Measurements from ENCODE around the gene GPAT2.
"Not testable (repeated sequence)": the region's sequence is repeated elsewhere in the genome, so short reads cannot be mapped to it uniquely, and the experiment has no call there.

Gene GPAT2

GRCh38 chr2:96064047-96064675, 29.4 kb upstream of the GPAT2 start:
- H3K9me3 ChIP-seq (ENCODE audit: control insufficient read depth in 2 of 2, low read length in 2 of 2); H3K4me3 ChIP-seq (ENCODE audit: low read length in 2 of 2); H3K36me3 ChIP-seq (ENCODE audit: control insufficient read depth in 2 of 2, insufficient read depth in 2 of 2, low read length in 2 of 2); H3K9ac ChIP-seq (ENCODE audit: low read length in 2 of 2); H3K27ac ChIP-seq (ENCODE audit: low read length); H3K27me3 ChIP-seq (ENCODE audit: control insufficient read depth in 1 of 2, insufficient read depth in 2 of 2, low read length in 2 of 2); H3K4me1 ChIP-seq (ENCODE audit: control insufficient read depth, insufficient read depth, low read length): not testable (repeated sequence)

DNA sequence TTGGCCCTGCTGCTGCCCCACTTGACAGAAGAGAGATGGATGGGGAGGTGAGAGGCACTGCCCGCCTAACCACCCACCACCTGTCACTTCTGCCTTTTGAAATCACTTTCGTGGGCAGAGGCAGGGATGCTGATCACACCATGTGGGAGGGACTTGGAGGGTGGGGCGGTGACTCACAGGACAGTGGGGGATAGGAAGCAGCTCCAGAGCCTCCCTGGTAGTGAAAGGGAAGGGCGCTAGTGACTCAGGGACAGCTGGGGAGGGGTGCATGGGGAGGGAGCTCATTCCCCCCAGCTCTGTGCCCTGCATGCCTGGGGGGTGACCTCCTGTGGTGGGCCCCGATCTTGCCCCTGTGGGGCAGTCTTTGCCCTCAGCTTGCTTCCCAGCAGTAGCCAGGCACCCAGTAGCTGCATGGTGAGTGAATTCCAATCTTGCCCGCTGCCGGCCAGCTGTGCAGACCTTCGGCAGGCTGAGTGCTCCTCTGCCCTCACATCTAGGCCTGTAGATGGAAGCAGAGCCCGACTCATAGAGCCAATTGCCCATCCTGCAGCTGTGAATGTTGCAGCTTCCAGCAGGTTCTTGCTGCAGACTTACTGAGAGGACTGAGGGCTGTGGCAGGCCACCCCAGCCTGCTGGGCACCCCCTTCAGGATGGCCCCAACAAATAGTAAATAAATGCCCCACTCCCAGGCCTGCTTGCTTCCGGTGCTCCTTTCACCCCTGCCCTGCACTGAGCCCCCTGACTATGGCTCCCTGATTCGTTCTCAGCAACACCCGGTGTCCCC, 28.6 kb upstream of the GPAT2 start:
- not testable (repeated sequence) for H3K9ac ChIP-seq (ENCODE audit: low read length in 2 of 2)

DNA sequence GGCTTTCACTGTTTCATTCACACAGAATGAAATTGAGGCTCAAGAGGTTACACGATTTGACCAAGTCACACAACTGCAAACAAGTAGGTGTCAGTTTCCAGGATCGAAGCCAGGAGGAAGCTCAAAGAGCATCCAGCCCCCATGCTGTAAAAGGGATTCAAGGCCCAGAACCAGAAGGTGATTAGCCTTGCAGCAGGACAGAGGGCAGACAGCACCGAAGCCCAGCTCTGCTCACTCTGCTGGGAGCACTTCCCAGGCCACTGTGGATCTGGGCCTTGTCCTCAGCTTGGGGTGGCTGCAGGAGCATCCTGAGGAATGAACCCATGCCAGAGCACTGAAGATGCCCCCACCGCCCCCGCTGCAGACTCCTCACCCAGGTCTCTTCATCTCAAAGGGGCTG, 27.8 kb upstream of the GPAT2 start:
- not testable (repeated sequence) for H3K9ac ChIP-seq (ENCODE audit: low read length in 2 of 2); H3K9me3 ChIP-seq (ENCODE audit: control insufficient read depth in 2 of 2, low read length in 2 of 2); H3K4me1 ChIP-seq (ENCODE audit: control insufficient read depth, insufficient read depth, low read length); H3K27me3 ChIP-seq (ENCODE audit: control insufficient read depth in 1 of 2, insufficient read depth in 2 of 2, low read length in 2 of 2); H3K36me3 ChIP-seq (ENCODE audit: control insufficient read depth in 2 of 2, insufficient read depth in 2 of 2, low read length in 2 of 2); H3K27ac ChIP-seq (ENCODE audit: low read length); H3K4me3 ChIP-seq (ENCODE audit: low read length in 2 of 2)

More for the DNA sequence above, 28.6 kb upstream of the GPAT2 start:
- H3K9me3 ChIP-seq (ENCODE audit: control insufficient read depth in 2 of 2, low read length in 2 of 2); H3K27ac ChIP-seq (ENCODE audit: low read length); H3K36me3 ChIP-seq (ENCODE audit: control insufficient read depth in 2 of 2, insufficient read depth in 2 of 2, low read length in 2 of 2); H3K4me1 ChIP-seq (ENCODE audit: control insufficient read depth, insufficient read depth, low read length); H3K27me3 ChIP-seq (ENCODE audit: control insufficient read depth in 1 of 2, insufficient read depth in 2 of 2, low read length in 2 of 2); H3K4me3 ChIP-seq (ENCODE audit: low read length in 2 of 2): not testable (repeated sequence)

DNA sequence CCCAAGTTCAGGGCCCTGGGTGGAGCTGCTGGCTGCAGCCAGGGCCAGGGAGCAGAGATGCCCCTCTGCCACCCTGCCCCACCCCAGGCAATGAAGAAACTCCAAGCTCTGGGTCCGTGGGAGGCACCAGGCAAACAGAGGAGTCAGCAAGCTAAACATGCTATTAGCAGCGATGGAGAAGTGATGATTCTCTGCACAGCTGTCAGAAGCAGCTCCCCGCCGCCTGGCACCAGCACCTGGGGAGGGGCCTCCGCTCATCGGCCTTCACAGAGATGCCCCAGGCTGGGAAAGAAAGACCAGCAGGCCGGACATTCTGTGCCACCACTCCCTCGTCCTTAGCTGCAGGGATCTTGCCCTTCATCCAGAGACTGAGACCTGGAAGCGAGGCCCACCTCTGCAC, 27.2 kb upstream of the GPAT2 start:
- H3K4me1 ChIP-seq (ENCODE audit: control insufficient read depth, insufficient read depth, low read length); H3K36me3 ChIP-seq (ENCODE audit: control insufficient read depth in 2 of 2, insufficient read depth in 2 of 2, low read length in 2 of 2); H3K9me3 ChIP-seq (ENCODE audit: control insufficient read depth in 2 of 2, low read length in 2 of 2); H3K27ac ChIP-seq (ENCODE audit: low read length); H3K27me3 ChIP-seq (ENCODE audit: control insufficient read depth in 1 of 2, insufficient read depth in 2 of 2, low read length in 2 of 2); H3K4me3 ChIP-seq (ENCODE audit: low read length in 2 of 2); H3K9ac ChIP-seq (ENCODE audit: low read length in 2 of 2): not testable (repeated sequence)

- H3K9ac ChIP-seq (ENCODE audit: low read length in 2 of 2); H3K27ac ChIP-seq (ENCODE audit: low read length); H3K4me1 ChIP-seq (ENCODE audit: control insufficient read depth, insufficient read depth, low read length): not testable (repeated sequence)
Measured at GRCh38 chr2:96061197-96061817, 26.6 kb upstream of the GPAT2 start.

DNA sequence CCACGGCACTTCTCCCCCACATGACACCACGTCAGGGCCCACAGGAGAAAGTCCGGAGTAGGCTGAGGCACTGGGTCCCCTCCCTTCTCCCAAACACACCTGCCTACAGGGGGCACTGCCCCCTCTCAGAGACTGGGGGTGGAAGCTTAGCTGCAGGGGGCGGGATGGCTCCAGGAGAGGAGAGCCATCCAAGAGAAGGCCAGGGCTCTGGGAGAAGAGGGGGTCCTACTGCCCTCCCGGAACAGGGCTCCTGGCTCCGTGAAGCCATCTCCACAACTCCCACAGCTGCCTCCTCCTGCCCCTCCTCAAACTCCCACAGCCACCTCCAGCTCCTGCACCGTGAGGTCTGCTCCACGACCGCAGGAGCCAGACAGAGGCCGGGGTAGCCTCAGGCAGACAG, 25.6 kb upstream of the GPAT2 start:
- H3K27ac ChIP-seq (ENCODE audit: low read length); H3K9me3 ChIP-seq (ENCODE audit: control insufficient read depth in 2 of 2, low read length in 2 of 2); H3K27me3 ChIP-seq (ENCODE audit: control insufficient read depth in 1 of 2, insufficient read depth in 2 of 2, low read length in 2 of 2); H3K4me1 ChIP-seq (ENCODE audit: control insufficient read depth, insufficient read depth, low read length); H3K9ac ChIP-seq (ENCODE audit: low read length in 2 of 2); H3K4me3 ChIP-seq (ENCODE audit: low read length in 2 of 2); H3K36me3 ChIP-seq (ENCODE audit: control insufficient read depth in 2 of 2, insufficient read depth in 2 of 2, low read length in 2 of 2): not testable (repeated sequence)

More at GRCh38 chr2:96061197-96061817, 26.6 kb upstream of the GPAT2 start:
- H3K9me3 ChIP-seq (ENCODE audit: control insufficient read depth in 2 of 2, low read length in 2 of 2); H3K4me3 ChIP-seq (ENCODE audit: low read length in 2 of 2); H3K27me3 ChIP-seq (ENCODE audit: control insufficient read depth in 1 of 2, insufficient read depth in 2 of 2, low read length in 2 of 2); H3K36me3 ChIP-seq (ENCODE audit: control insufficient read depth in 2 of 2, insufficient read depth in 2 of 2, low read length in 2 of 2): not testable (repeated sequence)

- not testable (repeated sequence) for H3K4me1 ChIP-seq (ENCODE audit: control insufficient read depth, insufficient read depth, low read length); H3K27ac ChIP-seq (ENCODE audit: low read length); H3K9me3 ChIP-seq (ENCODE audit: control insufficient read depth in 2 of 2, low read length in 2 of 2); H3K27me3 ChIP-seq (ENCODE audit: control insufficient read depth in 1 of 2, insufficient read depth in 2 of 2, low read length in 2 of 2); H3K4me3 ChIP-seq (ENCODE audit: low read length in 2 of 2); H3K9ac ChIP-seq (ENCODE audit: low read length in 2 of 2); H3K36me3 ChIP-seq (ENCODE audit: control insufficient read depth in 2 of 2, insufficient read depth in 2 of 2, low read length in 2 of 2)
Measured at GRCh38 chr2:96059443-96059842, 24.7 kb upstream of the GPAT2 start.

DNA sequence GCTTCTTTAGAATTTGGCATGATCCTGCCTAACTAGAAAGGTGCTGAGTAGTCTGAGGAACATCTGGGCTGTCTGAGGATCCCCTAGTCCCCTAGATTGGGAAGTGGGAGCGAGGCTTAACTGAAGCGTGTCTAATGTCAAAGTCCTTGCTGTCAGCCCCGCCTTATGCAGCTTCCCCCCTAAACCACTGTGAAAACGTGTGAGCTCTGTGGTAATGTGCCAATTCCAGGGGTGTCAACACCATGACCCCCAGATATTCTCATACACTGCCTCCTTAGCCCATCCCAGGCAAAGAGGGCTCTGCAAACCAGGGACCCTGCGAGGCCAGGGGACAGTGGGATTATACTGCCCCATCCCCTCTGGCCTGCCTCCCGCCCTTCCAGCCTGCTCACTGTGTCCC, 21.1 kb upstream of the GPAT2 start:
- not testable (repeated sequence) for H3K9ac ChIP-seq (ENCODE audit: low read length in 2 of 2); H3K9me3 ChIP-seq (ENCODE audit: control insufficient read depth in 2 of 2, low read length in 2 of 2); H3K4me3 ChIP-seq (ENCODE audit: low read length in 2 of 2); H3K36me3 ChIP-seq (ENCODE audit: control insufficient read depth in 2 of 2, insufficient read depth in 2 of 2, low read length in 2 of 2); H3K27me3 ChIP-seq (ENCODE audit: control insufficient read depth in 1 of 2, insufficient read depth in 2 of 2, low read length in 2 of 2); H3K27ac ChIP-seq (ENCODE audit: low read length); H3K4me1 ChIP-seq (ENCODE audit: control insufficient read depth, insufficient read depth, low read length)

DNA sequence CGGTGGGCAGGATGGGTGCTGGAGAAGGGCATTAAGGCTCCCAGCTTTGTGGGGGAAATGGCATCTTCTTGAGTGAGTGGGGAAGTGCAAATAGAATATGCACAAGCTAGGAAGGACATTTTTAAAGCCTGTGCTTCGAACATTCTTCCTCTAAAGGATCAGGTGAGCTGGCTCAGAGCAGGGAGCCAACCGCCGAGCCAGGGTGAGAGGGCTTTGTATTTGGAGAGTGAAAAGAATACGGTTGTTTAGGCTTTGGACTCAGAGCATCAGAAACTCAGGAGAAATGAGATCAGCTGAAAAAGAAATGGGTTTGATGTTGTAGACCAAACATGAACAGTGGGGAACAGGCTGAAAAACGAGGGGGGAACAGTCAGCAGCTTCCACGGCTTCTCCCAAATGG, 19.8 kb upstream of the GPAT2 start:
- H3K27me3 ChIP-seq (ENCODE audit: control insufficient read depth in 1 of 2, insufficient read depth in 2 of 2, low read length in 2 of 2); H3K4me1 ChIP-seq (ENCODE audit: control insufficient read depth, insufficient read depth, low read length); H3K9ac ChIP-seq (ENCODE audit: low read length in 2 of 2); H3K27ac ChIP-seq (ENCODE audit: low read length); H3K9me3 ChIP-seq (ENCODE audit: control insufficient read depth in 2 of 2, low read length in 2 of 2); H3K4me3 ChIP-seq (ENCODE audit: low read length in 2 of 2); H3K36me3 ChIP-seq (ENCODE audit: control insufficient read depth in 2 of 2, insufficient read depth in 2 of 2, low read length in 2 of 2): not testable (repeated sequence)

- not testable (repeated sequence) for H3K27ac ChIP-seq (ENCODE audit: low read length); H3K36me3 ChIP-seq (ENCODE audit: control insufficient read depth in 2 of 2, insufficient read depth in 2 of 2, low read length in 2 of 2); H3K4me3 ChIP-seq (ENCODE audit: low read length in 2 of 2); H3K9me3 ChIP-seq (ENCODE audit: control insufficient read depth in 2 of 2, low read length in 2 of 2); H3K9ac ChIP-seq (ENCODE audit: low read length in 2 of 2); H3K27me3 ChIP-seq (ENCODE audit: control insufficient read depth in 1 of 2, insufficient read depth in 2 of 2, low read length in 2 of 2); H3K4me1 ChIP-seq (ENCODE audit: control insufficient read depth, insufficient read depth, low read length)
Measured at GRCh38 chr2:96053385-96053784, 18.7 kb upstream of the GPAT2 start.

- H3K27ac ChIP-seq (ENCODE audit: low read length); H3K9ac ChIP-seq (ENCODE audit: low read length in 2 of 2); H3K36me3 ChIP-seq (ENCODE audit: control insufficient read depth in 2 of 2, insufficient read depth in 2 of 2, low read length in 2 of 2): not testable (repeated sequence)
Measured at GRCh38 chr2:96052632-96053031, 17.9 kb upstream of the GPAT2 start.

More at GRCh38 chr2:96052632-96053031, 17.9 kb upstream of the GPAT2 start:
- H3K4me1 ChIP-seq (ENCODE audit: control insufficient read depth, insufficient read depth, low read length); H3K9me3 ChIP-seq (ENCODE audit: control insufficient read depth in 2 of 2, low read length in 2 of 2); H3K4me3 ChIP-seq (ENCODE audit: low read length in 2 of 2); H3K27me3 ChIP-seq (ENCODE audit: control insufficient read depth in 1 of 2, insufficient read depth in 2 of 2, low read length in 2 of 2): not testable (repeated sequence)

Measured in stomach smooth muscle (tissue), 2 donors.